IMR-90 (cell line): ENCODE data around the gene FBXL7. TPM values are rescaled to one million over a fixed set of nuclear protein-coding genes. Genes with fewer than 3 reads are reported as not detected.

Source experiments
- ATAC-seq: fragments of 200-7000 bp; cut with Tn5 transposase; 2 replicates; pipeline ENCODE4 v1.9.1; 2020; ENCODE audit warnings: low read depth, mild to moderate bottlenecking, moderate library complexity
- BruUV-seq: library from RNA; stranded (reverse); fragments of 400-500 nt; replicated peaks from 2 replicates; lab custom pipeline; 2021; lab: Mats Ljungman, UMichigan
- CTCF ChIA-PET: fragments of 300-600 bp; formaldehyde crosslinking; extraction: SDS; loops from one replicate; lab custom pipeline; 2021; ENCODE audit warnings: antibody characterized with exemption; lab: Yijun Ruan, JAX
- POLR2A ChIA-PET: fragments of 300-600 bp; sonication (Branson Sonifier 250); formaldehyde crosslinking; loops from one replicate; lab custom pipeline; 2022; ENCODE audit warnings: antibody characterized with exemption; ENCODE audit not compliant: unreplicated experiment; lab: Charles Lee
- DNase-seq: peaks from one replicate; pipeline ENCODE4 v3.0.0; 2013
- H2AFZ ChIP-seq: replicated peaks from 2 replicates; pipeline ENCODE3; 2013; ENCODE audit warnings: low read length, mild to moderate bottlenecking; ENCODE audit not compliant: poor library complexity
- H2AK5ac ChIP-seq: 2 replicates; pipeline ENCODE4 v1.6.1; 2013; ENCODE audit warnings: low read depth, low read length, inconsistent platforms
- H2AK9ac ChIP-seq: replicated peaks from 2 replicates; pipeline ENCODE3; 2013; ENCODE audit warnings: mild to moderate bottlenecking, low read depth, low read length, moderate library complexity; ENCODE audit not compliant: poor library complexity
- H2BK120ac ChIP-seq: 2 replicates; pipeline ENCODE4 v1.6.1; 2013; ENCODE audit warnings: low read depth, low read length, inconsistent platforms
- H2BK15ac ChIP-seq: 3 replicates; pipeline ENCODE4 v1.6.1; 2013; ENCODE audit warnings: low read depth, low read length, inconsistent platforms
- H2BK20ac ChIP-seq: 2 replicates; pipeline ENCODE4 v1.6.1; 2013; ENCODE audit warnings: low read depth, mild to moderate bottlenecking, inconsistent platforms, low read length, moderate library complexity
- H2BK5ac ChIP-seq: 2 replicates; pipeline ENCODE4 v1.6.1; 2013; ENCODE audit warnings: mild to moderate bottlenecking, low read depth, low read length, inconsistent platforms; ENCODE audit not compliant: poor library complexity, severe bottlenecking
- H3K14ac ChIP-seq: replicated peaks from 2 replicates; pipeline ENCODE4 v1.6.1; 2013; ENCODE audit warnings: low read depth, low read length, inconsistent platforms
- H3K18ac ChIP-seq: 2 replicates; pipeline ENCODE4 v1.6.1; 2013; ENCODE audit warnings: low read depth, low read length, control low read depth
- H3K23ac ChIP-seq: 2 replicates; pipeline ENCODE4 v1.6.1; 2013; ENCODE audit warnings: low read depth, low read length, inconsistent platforms
- H3K27ac ChIP-seq: 2 replicates; pipeline ENCODE4 v1.5.1; 2013; ENCODE audit warnings: mild to moderate bottlenecking, control low read depth, low read length; ENCODE audit not compliant: insufficient read depth
- H3K27me3 ChIP-seq: 2 replicates; pipeline ENCODE4 v1.6.1; 2013; ENCODE audit warnings: low read length; ENCODE audit not compliant: control insufficient read depth, insufficient read depth
- H3K36me3 ChIP-seq: 2 replicates; pipeline ENCODE4 v1.6.1; 2013; ENCODE audit warnings: low read length, mixed read lengths; ENCODE audit not compliant: control insufficient read depth, insufficient read depth
- H3K4ac ChIP-seq: 2 replicates; pipeline ENCODE4 v1.6.1; 2013; ENCODE audit warnings: low read depth, low read length, inconsistent platforms
- H3K4me1 ChIP-seq: 2 replicates; pipeline ENCODE4 v1.6.1; 2013; ENCODE audit warnings: low read length, mixed read lengths; ENCODE audit not compliant: control insufficient read depth, insufficient read depth
- H3K4me2 ChIP-seq: 2 replicates; pipeline ENCODE4 v1.6.1; 2013; ENCODE audit warnings: low read depth, mild to moderate bottlenecking, control low read depth, low read length, moderate library complexity
- H3K4me3 ChIP-seq: 2 replicates; pipeline ENCODE4 v1.5.1; 2013; ENCODE audit warnings: low read depth, mild to moderate bottlenecking, control low read depth, low read length, moderate library complexity; ENCODE audit not compliant: insufficient read depth
- H3K56ac ChIP-seq: 2 replicates; pipeline ENCODE4 v1.6.1; 2013; ENCODE audit warnings: low read length, inconsistent platforms; ENCODE audit not compliant: insufficient read depth; ENCODE audit errors: extremely low read depth
- H3K79me1 ChIP-seq, 2 experiments: 2 replicates each; pipeline ENCODE4 v1.6.1; 2013; ENCODE audit warnings: low read length in 2 of 2, inconsistent platforms in 1 of 2, low read depth in 1 of 2
- H3K9ac ChIP-seq: 2 replicates; pipeline ENCODE4 v1.6.1; 2013; ENCODE audit warnings: low read depth, low read length, control low read depth
- H3K9me1 ChIP-seq: 2 replicates; pipeline ENCODE4 v1.6.1; 2013; ENCODE audit warnings: low read length, inconsistent platforms; ENCODE audit not compliant: insufficient read depth
- H3K9me3 ChIP-seq: 2 replicates; pipeline ENCODE4 v1.6.1; 2013; ENCODE audit warnings: low read length; ENCODE audit not compliant: control insufficient read depth, insufficient read depth
- H4K20me1 ChIP-seq: 2 replicates; pipeline ENCODE4 v1.6.1; 2013; ENCODE audit warnings: low read length, inconsistent platforms; ENCODE audit not compliant: insufficient read depth
- H4K5ac ChIP-seq: 2 replicates; pipeline ENCODE4 v1.6.1; 2013; ENCODE audit warnings: mild to moderate bottlenecking, low read depth, low read length, control low read depth
- H4K8ac ChIP-seq, 2 experiments: 2 replicates each; pipeline ENCODE4 v1.6.1; 2013; ENCODE audit warnings: low read depth in 2 of 2, low read length in 2 of 2, control low read depth in 1 of 2, inconsistent platforms in 1 of 2
- H4K91ac ChIP-seq: 2 replicates; pipeline ENCODE4 v1.6.1; 2013; ENCODE audit warnings: low read depth, low read length, inconsistent platforms; ENCODE audit not compliant: insufficient read depth
- BHLHE40 ChIP-seq: fragments of 150-350 bp; IDR thresholded peaks from 2 replicates; pipeline ENCODE4 v1.6.1; 2016; ENCODE audit warnings: mild to moderate bottlenecking, low read depth, low read length
- MAFK ChIP-seq: IDR thresholded peaks from 2 replicates; pipeline ENCODE4 v1.6.1; 2012; ENCODE audit warnings: low read depth, low read length, improper control_type of control experiment
- RCOR1 ChIP-seq: IDR thresholded peaks from 2 replicates; pipeline ENCODE4 v1.6.1; 2012; ENCODE audit warnings: mild to moderate bottlenecking, low read length, improper control_type of control experiment; ENCODE audit not compliant: insufficient replicate concordance
- WGBS, 2 experiments: methylation state at CpG; one replicate each; pipeline versions ENCODE4 v1.1.5 to v1.1.7; 2013; ENCODE audit warnings: missing lambda C conversion rate in 2 of 2; ENCODE audit not compliant: insufficient read length in 1 of 2; ENCODE audit errors: extremely low coverage in 2 of 2; 5-methylcytosine and 5-hydroxymethylcytosine counted together
- dilution Hi-C: fragments of 300-500 bp; cut with HindIII; formaldehyde crosslinking; loops from one replicate; pipeline ENCODE4 v1.14.3; 2018; ENCODE audit warnings: low sequenced_read_pairs; ENCODE audit not compliant: unreplicated experiment
- in situ Hi-C: fragments of 300-500 bp; cut with MboI; formaldehyde crosslinking; loops from 3 replicates; pipeline ENCODE4 v1.14.3; 2019; ENCODE audit warnings: low sequenced_read_pairs, inconsistent platforms, mixed read lengths
- intact Hi-C: fragments of 100-400 bp; cut with micrococcal nuclease; formaldehyde crosslinking; loops from 2 replicates; pipeline ENCODE4 v1.10.0; 2022
- polyA plus RNA-seq, 3 experiments: library from polyadenylated mRNA; depleted of rRNA; stranded (reverse); fragments of >200 nt; gene quantifications; 2 replicates each; pipeline ENCODE4 v1.2.3, GENCODE V29; 2012; ENCODE audit warnings: low replicate concordance in 1 of 3
- total RNA-seq: library from RNA; depleted of rRNA; stranded (reverse); fragments of >200 nt; gene quantifications from 2 replicates; pipeline ENCODE4 v1.2.3, GENCODE V29; 2012

FBXL7 gene
- total and polyA plus RNA-seq, 2 of the 4 experiments (the other 2 are of a cell fraction) = 4.1 to 10.2 TPM

DNA sequence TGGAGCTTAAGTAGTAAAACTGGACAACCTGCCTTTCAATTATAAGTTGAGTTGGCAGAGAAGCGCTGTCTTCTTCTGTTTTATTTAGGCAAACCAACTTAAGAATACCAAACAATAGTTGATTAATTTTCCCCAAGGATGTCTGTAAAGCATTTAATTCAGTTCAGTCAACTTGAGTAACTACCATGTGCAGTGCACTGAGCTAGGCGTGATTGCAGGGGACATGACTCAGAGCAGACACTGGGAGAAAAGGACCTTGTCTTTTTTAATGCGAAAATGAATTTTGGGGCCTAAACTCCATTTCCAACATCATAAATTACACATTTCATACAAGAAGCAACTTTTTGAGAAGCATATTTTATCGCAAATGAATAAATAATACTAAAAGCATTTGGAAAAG lies 66.3 kb downstream of the FBXL7 start:
- Histone ChIP-seq H3K79me1 (peaks cover 6 to 9% of the 10 kb centered on the region in 2 experiments; a peak in 2 of 4 replicates), H4K5ac (no peak overlapping the region), H3K14ac (no peak overlapping the region), H2AK9ac (no peak overlapping the region), H3K9me3 (no peaks in the 10 kb centered on the region), H3K18ac (no peak overlapping the region), H3K23ac (no peak overlapping the region), H2BK15ac (no peak overlapping the region), H3K56ac (no peak overlapping the region), H4K8ac (no peak overlapping the region), H3K4me2 (no peak overlapping the region), H2AK5ac (no peak overlapping the region), H2AFZ (no peak overlapping the region), H2BK5ac (no peak overlapping the region), H3K4me3 (no peak overlapping the region), H3K27me3 (no peaks in the 10 kb centered on the region), H3K4me1 (no peaks in the 10 kb centered on the region), H4K20me1 (no peaks in the 10 kb centered on the region), H2BK120ac (no peak overlapping the region), H4K91ac (no peak overlapping the region), H3K4ac (no peak overlapping the region), H3K27ac (no peak overlapping the region), H3K36me3 (no peaks in the 10 kb centered on the region), H3K9me1 (no peaks in the 10 kb centered on the region), H3K9ac (no peak overlapping the region), H2BK20ac (no peak overlapping the region)
- TF ChIP-seq BHLHE40 = no peak
- TF ChIP-seq MAFK = no peak
- no peak for TF ChIP-seq RCOR1
- DNase-seq (no peak), ATAC-seq (no peak)
- no CpG with 5 or more reads among the region's 4 CpGs for WGBS, 2 experiments
- CTCF ChIA-PET = no interaction called here
- no TSS peak for BruUV-seq
- in situ Hi-C loops = no loop called here
- intact Hi-C loops = no loop called here
- dilution Hi-C loops = no loop called here
- POLR2A ChIA-PET = no interaction called here
